HG02678 (cell line): ENCODE results near the gene XPNPEP3.
"Not testable (repeated sequence)": the region's sequence is repeated elsewhere in the genome, so short reads cannot be mapped to it uniquely, and the experiment has no call there.

Experiments used
- ATAC-seq: cut with Tn5 transposase; IDR thresholded peaks from one replicate; pipeline ENCODE4 v1.9.1; 2021; ENCODE audit warnings: mild to moderate bottlenecking, moderate library complexity; ENCODE audit not compliant: unreplicated experiment

Gene XPNPEP3

GRCh38 chr22:40855979-40856512 lies 902 bp upstream of the XPNPEP3 start:
- ATAC-seq = peak; percentile 28

- ATAC-seq = no peak
These were observed 434 bp downstream of the XPNPEP3 start for GRCh38 chr22:40857309-40857855.

- ATAC-seq = no peak
These were observed 5.1 kb downstream of the XPNPEP3 start, which contains the start of gene DNAJB7 for GRCh38 chr22:40862013-40862412. TSS of gene DNAJB7 (minus strand) at chr22:40862113. CDS start at chr22:40861994, 119 bp downstream.

- ATAC-seq = no peak
These were observed 5.6 kb downstream of the XPNPEP3 start for GRCh38 chr22:40862537-40862936.

GRCh38 chr22:40867109-40867508 lies 10.2 kb downstream of the XPNPEP3 start:
- no peak for ATAC-seq

- not testable (repeated sequence) for ATAC-seq
These were observed 11.4 kb downstream of the XPNPEP3 start for GRCh38 chr22:40868379-40868778.

GRCh38 chr22:40874016-40874415 lies 17.1 kb downstream of the XPNPEP3 start:
- no peak for ATAC-seq

GRCh38 chr22:40875111-40875510 lies 18.2 kb downstream of the XPNPEP3 start:
- no peak for ATAC-seq

GRCh38 chr22:40876907-40877306 lies 20.0 kb downstream of the XPNPEP3 start:
- ATAC-seq = no peak

- ATAC-seq = no peak
These were observed 20.5 kb downstream of the XPNPEP3 start for GRCh38 chr22:40877488-40877887.

GRCh38 chr22:40878922-40879321 lies 22.0 kb downstream of the XPNPEP3 start:
- ATAC-seq = no peak

GRCh38 chr22:40889116-40889515 lies 32.2 kb downstream of the XPNPEP3 start:
- ATAC-seq = no peak

GRCh38 chr22:40890881-40891280 lies 33.9 kb downstream of the XPNPEP3 start:
- no peak for ATAC-seq

- ATAC-seq = no peak
These were observed 37.5 kb downstream of the XPNPEP3 start for GRCh38 chr22:40894417-40894816.

- ATAC-seq = no peak
These were observed 42.0 kb downstream of the XPNPEP3 start for GRCh38 chr22:40898850-40899357.

GRCh38 chr22:40904101-40904500 lies 47.2 kb downstream of the XPNPEP3 start:
- no peak for ATAC-seq

- no peak for ATAC-seq
These were observed 51.9 kb downstream of the XPNPEP3 start for GRCh38 chr22:40908895-40909294.

- ATAC-seq = no peak
These were observed 54.8 kb downstream of the XPNPEP3 start for GRCh38 chr22:40911772-40912171.

- not testable (repeated sequence) for ATAC-seq
These were observed 56.0 kb downstream of the XPNPEP3 start for GRCh38 chr22:40912987-40913386.

GRCh38 chr22:40919446-40919845 lies 62.5 kb downstream of the XPNPEP3 start:
- no peak for ATAC-seq

- ATAC-seq = no peak
These were observed 63.6 kb downstream of the XPNPEP3 start for GRCh38 chr22:40920526-40920925.

GRCh38 chr22:40922484-40923303 lies 65.7 kb downstream of the XPNPEP3 start:
- no peak for ATAC-seq
